Central memory CD4-positive, alpha-beta T cell (primary cell): ENCODE results near the gene PIGP.
"Not testable (repeated sequence)": the region's sequence is repeated elsewhere in the genome, so short reads cannot be mapped to it uniquely, and the experiment has no call there.

Source experiments
- DNase-seq: peaks from one replicate; pipeline ENCODE4 v3.0.0; 2022

The PIGP gene

GRCh38 chr21:37041706-37042271 lies 31.1 kb downstream of the PIGP start:
- DNase-seq, result no peak

DNA sequence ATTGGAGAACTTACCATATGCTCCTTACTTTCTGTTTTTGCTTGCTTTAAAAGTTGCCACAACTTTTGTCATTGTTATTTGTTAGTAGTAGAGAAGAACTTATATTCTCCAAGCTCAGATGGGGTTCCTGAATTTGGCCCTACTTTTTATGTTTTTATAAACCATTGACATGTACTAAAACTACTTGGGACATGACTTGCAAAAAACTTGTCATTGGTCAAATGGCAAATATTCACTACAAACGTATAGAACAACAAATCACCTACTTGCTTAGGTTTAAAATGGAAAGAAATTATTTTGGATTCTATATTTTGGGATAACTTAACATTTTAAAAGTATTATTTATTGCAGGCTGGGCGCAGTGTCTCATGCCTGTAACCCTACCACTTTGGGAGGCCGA lies 32.7 kb downstream of the PIGP start:
- DNase-seq, result no peak

- DNase-seq, result no peak
Measured at GRCh38 chr21:37039411-37040075, 33.3 kb downstream of the PIGP start.

- no peak for DNase-seq
Measured at GRCh38 chr21:37036177-37036576, 36.7 kb downstream of the PIGP start.

GRCh38 chr21:37034394-37034793 lies 38.5 kb downstream of the PIGP start:
- not testable (repeated sequence) for DNase-seq

DNA sequence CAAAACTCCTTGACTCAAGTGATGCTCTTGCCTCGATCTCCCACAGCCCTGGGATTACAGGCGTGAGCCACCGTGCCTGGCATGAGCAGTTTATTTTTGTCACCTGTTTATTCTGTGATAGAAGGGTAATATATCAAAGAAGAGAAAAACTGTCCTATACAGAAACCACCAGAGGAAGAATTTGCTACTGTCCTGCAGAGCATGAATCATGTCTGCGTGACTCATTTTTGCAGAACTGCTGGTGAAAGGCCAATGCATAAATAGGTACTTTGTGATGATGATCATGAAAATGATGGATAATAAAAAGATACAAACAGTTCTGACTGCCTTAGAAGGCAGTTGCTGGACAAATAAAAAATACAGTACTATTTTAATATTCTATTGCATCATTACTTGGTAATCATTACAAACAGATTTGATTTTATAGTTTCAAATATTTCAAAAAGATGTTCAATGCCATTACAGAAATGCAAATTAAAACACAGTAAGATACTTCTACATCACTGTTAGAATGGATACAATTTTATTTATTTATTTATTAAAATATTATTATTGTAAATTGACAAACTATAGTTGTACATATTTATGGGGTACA lies 39.9 kb downstream of the PIGP start:
- no peak for DNase-seq

DNA sequence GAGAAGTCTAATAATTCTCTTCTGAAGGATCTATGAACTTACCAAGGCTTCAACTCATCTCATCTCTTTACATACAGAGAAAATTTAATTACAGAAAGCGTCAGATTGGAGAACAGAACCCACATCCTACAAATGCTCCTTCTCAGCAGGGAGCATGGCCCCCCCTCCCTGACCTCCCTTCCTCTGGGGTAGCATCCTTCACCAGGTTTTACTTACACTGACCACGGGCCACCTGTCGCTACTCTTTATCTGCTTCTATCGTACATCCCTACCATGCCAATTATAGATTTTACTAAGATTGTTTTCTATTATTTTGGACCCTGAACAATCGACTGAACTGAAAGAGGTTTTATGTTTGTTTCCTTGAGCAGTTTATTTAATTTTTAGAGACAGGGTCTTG lies 40.6 kb downstream of the PIGP start:
- no peak for DNase-seq

- DNase-seq, result no peak
Measured at GRCh38 chr21:37030864-37031263, 42.0 kb downstream of the PIGP start.

- no peak for DNase-seq
Measured at GRCh38 chr21:37028570-37028969, 44.3 kb downstream of the PIGP start.

DNA sequence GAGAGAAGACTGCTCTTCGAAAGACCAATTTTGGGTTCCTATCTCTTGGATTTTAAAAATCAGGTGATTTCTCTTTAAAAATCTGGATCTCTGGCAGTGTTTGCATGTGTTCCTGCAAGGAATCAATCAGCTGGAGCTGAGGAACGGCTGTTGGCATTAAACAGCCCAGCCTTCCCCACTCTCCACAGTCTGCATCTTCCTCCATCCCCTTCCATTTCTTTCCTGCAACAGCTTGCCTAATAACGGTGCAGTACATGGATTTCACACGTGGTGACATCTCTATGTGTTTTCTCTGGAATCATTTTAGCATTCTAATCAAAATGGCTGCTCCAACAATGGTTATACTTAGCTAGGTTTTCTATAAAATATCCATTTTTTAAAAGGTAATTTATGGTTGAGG lies 46.4 kb downstream of the PIGP start:
- DNase-seq, result no peak

DNA sequence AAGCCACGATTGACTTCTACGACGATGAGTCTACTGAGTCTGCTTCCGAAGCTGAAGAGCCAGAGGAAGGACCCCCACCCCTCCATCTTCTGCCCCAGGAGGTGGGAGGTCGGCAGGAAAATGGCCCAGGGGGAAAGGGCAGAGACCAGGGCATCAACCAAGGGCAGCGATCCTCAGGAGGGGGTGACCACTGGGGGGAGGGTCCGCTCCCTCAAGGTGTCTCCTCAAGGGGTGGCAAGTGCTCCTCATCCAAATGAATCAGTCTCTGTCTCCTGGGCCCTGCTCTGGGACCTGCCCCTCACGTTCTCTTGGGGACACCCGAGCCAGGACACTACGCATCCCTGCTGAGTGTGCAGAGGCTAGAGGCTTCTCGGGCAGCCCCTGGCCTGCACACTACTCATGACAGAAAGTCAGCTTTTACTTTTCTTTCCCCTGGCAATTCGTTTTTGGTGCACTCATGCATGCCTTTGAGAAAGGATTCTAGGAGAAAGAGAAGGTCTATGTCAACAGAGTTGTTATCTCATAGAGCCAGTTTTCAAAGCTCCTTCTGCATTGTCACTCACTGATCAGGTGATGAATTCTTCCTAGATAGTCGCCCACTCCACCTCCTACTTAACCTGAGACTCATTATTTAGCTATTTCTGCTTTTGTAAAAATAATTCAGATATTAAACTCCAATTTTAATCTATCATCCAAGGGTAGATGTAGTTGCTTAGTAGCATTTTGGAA lies 54.8 kb downstream of the PIGP start:
- no peak for DNase-seq
